ENCODE data around the gene MINDY1. TPM values are rescaled to one million over a fixed set of nuclear protein-coding genes. Genes with fewer than 3 reads are reported as not detected.

The MINDY1 gene
- total and polyA plus RNA-seq, 5 experiments from 2014 or later = 2.7 to 20.2 (median 12.6) TPM

GRCh38 chr1:150954708-150955107, 52.0 kb downstream of the MINDY1 start:
- ATAC-seq (no peak), DNase-seq (no peak)
- Mint-ChIP-seq H3K36me3 (peaks cover 5 to 88% (median 30%) of the 10 kb centered on the region in 3 donors), H3K27me3 (no peaks in the 10 kb centered on the region), H3K27ac (peak overlapping the region in 7 of 10 donors; percentile 4 to 75 (median 35)), H3K4me1 (peaks cover 0 to 1% (median 0%) of the 10 kb centered on the region in 4 donors), H3K4me3 (no peak overlapping the region), H3K9me3 (no peaks in the 10 kb centered on the region)
- POLR2A ChIA-PET = no interaction called here

Other genes starting within 250 kb of the MINDY1 start
- 10 to 100 TPM; 69.3 to 72.5 TPM for gene CTSS, start 241.1 kb downstream of the MINDY1 start, total RNA-seq
- gene CTSS, start 241.1 kb downstream of the MINDY1 start, polyA plus RNA-seq = 100 to 1,000 TPM; 111 to 137 (median 113) TPM
- gene CTSK, start 198.6 kb downstream of the MINDY1 start, total RNA-seq = 10 to 100 TPM in 1 of 2 experiments, 1 to 10 TPM in 1; 9.0 to 11.1 TPM
- gene CTSK, start 198.6 kb downstream of the MINDY1 start, polyA plus RNA-seq = under 1 TPM in 2 of 3 donors, not detected in 1; 0.21 to 0.84 TPM
- 10 to 100 TPM; 40.2 to 41.6 TPM for gene ARNT, start 130.3 kb downstream of the MINDY1 start, total RNA-seq
- gene ARNT, start 130.3 kb downstream of the MINDY1 start, polyA plus RNA-seq = 10 to 100 TPM; 16.8 to 25.6 (median 21.6) TPM
- not detected for gene CTXND2, start 119.8 kb downstream of the MINDY1 start, total RNA-seq
- not detected for gene CTXND2, start 119.8 kb downstream of the MINDY1 start, polyA plus RNA-seq
- 10 to 100 TPM; 82.6 to 95.2 TPM for gene SETDB1, start 80.5 kb downstream of the MINDY1 start, total RNA-seq
- gene SETDB1, start 80.5 kb downstream of the MINDY1 start, polyA plus RNA-seq = 10 to 100 TPM in 2 of 3 donors, 1 to 10 TPM in 1; 9.9 to 17.5 (median 10.1) TPM
- 100 to 1,000 TPM; 142 to 143 TPM for gene CERS2, start 32.1 kb downstream of the MINDY1 start, total RNA-seq
- 100 to 1,000 TPM; 110 to 129 (median 118) TPM for gene CERS2, start 32.1 kb downstream of the MINDY1 start, polyA plus RNA-seq
- gene ANXA9, start 24.6 kb downstream of the MINDY1 start, total RNA-seq = under 1 TPM in 1 of 2 experiments, not detected in 1; 0.49 TPM
- under 1 TPM in 1 of 3 donors, not detected in 2; 0.10 TPM for gene ANXA9, start 24.6 kb downstream of the MINDY1 start, polyA plus RNA-seq
- gene PRUNE1, start 1.5 kb upstream of the MINDY1 start, total RNA-seq = 10 to 100 TPM; 35.7 to 37.8 TPM
- gene PRUNE1, start 1.5 kb upstream of the MINDY1 start, polyA plus RNA-seq = 10 to 100 TPM; 53.2 to 55.1 (median 54.9) TPM
- 1 to 10 TPM; 3.8 to 5.3 TPM for gene BNIPL, start 29.7 kb upstream of the MINDY1 start, total RNA-seq
- under 1 TPM in 2 of 3 donors, not detected in 1; 0.15 to 0.30 TPM for gene BNIPL, start 29.7 kb upstream of the MINDY1 start, polyA plus RNA-seq
- 1 to 10 TPM; 4.2 to 4.4 TPM for gene C1orf56, start 40.8 kb upstream of the MINDY1 start, total RNA-seq
- gene C1orf56, start 40.8 kb upstream of the MINDY1 start, polyA plus RNA-seq = 1 to 10 TPM; 2.6 to 5.2 (median 4.5) TPM
- 100 to 1,000 TPM; 482 TPM for gene CDC42SE1, start 52.7 kb upstream of the MINDY1 start, total RNA-seq
- gene CDC42SE1, start 52.7 kb upstream of the MINDY1 start, polyA plus RNA-seq = 10 to 100 TPM; 77.9 to 89.3 (median 80.9) TPM
- 1 to 10 TPM; 4.9 to 5.8 TPM for gene MLLT11, start 53.5 kb upstream of the MINDY1 start, total RNA-seq
- gene MLLT11, start 53.5 kb upstream of the MINDY1 start, polyA plus RNA-seq = 1 to 10 TPM; 6.7 to 7.5 (median 7.4) TPM
- 10 to 100 TPM; 39.6 to 43.8 TPM for gene GABPB2, start 63.9 kb upstream of the MINDY1 start, total RNA-seq
- gene GABPB2, start 63.9 kb upstream of the MINDY1 start, polyA plus RNA-seq = 10 to 100 TPM in 1 of 3 donors, 1 to 10 TPM in 2; 4.8 to 16.4 (median 5.4) TPM
- gene SEMA6C, start 139.7 kb upstream of the MINDY1 start, total RNA-seq = 10 to 100 TPM; 10.6 to 13.2 TPM
- gene SEMA6C, start 139.7 kb upstream of the MINDY1 start, polyA plus RNA-seq = 1 to 10 TPM in 1 of 3 donors, under 1 TPM in 2; 0.57 to 1.1 (median 0.81) TPM
- gene TNFAIP8L2, start 149.7 kb upstream of the MINDY1 start, total RNA-seq = 10 to 100 TPM; 31.5 to 33.1 TPM
- 10 to 100 TPM in 2 of 3 donors, 1 to 10 TPM in 1; 9.9 to 37.4 (median 11.7) TPM for gene TNFAIP8L2, start 149.7 kb upstream of the MINDY1 start, polyA plus RNA-seq
- 1 to 10 TPM; 2.5 to 4.5 TPM for gene LYSMD1, start 159.0 kb upstream of the MINDY1 start, total RNA-seq
- gene LYSMD1, start 159.0 kb upstream of the MINDY1 start, polyA plus RNA-seq = under 1 TPM in 2 of 3 donors, not detected in 1; 0.23 to 0.30 TPM
- 10 to 100 TPM; 57.8 to 65.2 TPM for gene SCNM1, start 159.2 kb upstream of the MINDY1 start, total RNA-seq
- 10 to 100 TPM; 53.7 to 74.2 (median 63.5) TPM for gene SCNM1, start 159.2 kb upstream of the MINDY1 start, polyA plus RNA-seq
- 1 to 10 TPM; 2.0 to 4.6 TPM for gene TMOD4, start 169.1 kb upstream of the MINDY1 start, total RNA-seq
- gene TMOD4, start 169.1 kb upstream of the MINDY1 start, polyA plus RNA-seq = under 1 TPM in 2 of 3 donors, not detected in 1; 0.50 to 0.59 TPM
- gene VPS72, start 183.3 kb upstream of the MINDY1 start, total RNA-seq = 10 to 100 TPM; 58.3 to 68.9 TPM
- gene VPS72, start 183.3 kb upstream of the MINDY1 start, polyA plus RNA-seq = 10 to 100 TPM; 69.7 to 79.1 (median 70.9) TPM
- gene PIP5K1A, start 191.7 kb upstream of the MINDY1 start, total RNA-seq = 10 to 100 TPM; 52.5 to 55.8 TPM
- gene PIP5K1A, start 191.7 kb upstream of the MINDY1 start, polyA plus RNA-seq = 10 to 100 TPM in 2 of 3 donors, 1 to 10 TPM in 1; 8.5 to 11.0 (median 10.9) TPM
- 100 to 1,000 TPM; 126 to 130 TPM for gene PSMD4, start 247.8 kb upstream of the MINDY1 start, total RNA-seq
- gene PSMD4, start 247.8 kb upstream of the MINDY1 start, polyA plus RNA-seq = 100 to 1,000 TPM; 220 to 239 (median 228) TPM